Lower leg skin (tissue), 3 donors: ENCODE results near the gene MXI1.

Source experiments
- CTCF ChIP-seq, 3 donors: fragments of 450-650 bp; IDR thresholded peaks; one replicate each; pipeline ENCODE4 v1.5.1; 2016; ENCODE audit warnings: antibody characterized with exemption in 3 of 3, mild to moderate bottlenecking in 3 of 3, moderate library complexity in 2 of 3
- POLR2A ChIP-seq, 2 donors: fragments of 450-650 bp; IDR thresholded peaks; one replicate each; pipeline ENCODE4 v1.6.1; 2016 to 2017; ENCODE audit warnings: antibody characterized with exemption in 2 of 2, mild to moderate bottlenecking in 1 of 2, moderate library complexity in 1 of 2

- TF ChIP-seq CTCF (IDR thresholded peaks at IDR 0.05) (no peak), POLR2A (IDR thresholded peaks at IDR 0.05) (no peak)
Measured at GRCh38 chr10:110286841-110287240, 79.4 kb downstream of the MXI1 start.
